Measurements from ENCODE around the gene RNF146. TPM values are rescaled to one million over a fixed set of nuclear protein-coding genes. Genes with fewer than 3 reads are reported as not detected.

Gene RNF146
- polyA plus RNA-seq, 4 donors, result 15.1 to 42.1 (median 23.5) TPM

DNA sequence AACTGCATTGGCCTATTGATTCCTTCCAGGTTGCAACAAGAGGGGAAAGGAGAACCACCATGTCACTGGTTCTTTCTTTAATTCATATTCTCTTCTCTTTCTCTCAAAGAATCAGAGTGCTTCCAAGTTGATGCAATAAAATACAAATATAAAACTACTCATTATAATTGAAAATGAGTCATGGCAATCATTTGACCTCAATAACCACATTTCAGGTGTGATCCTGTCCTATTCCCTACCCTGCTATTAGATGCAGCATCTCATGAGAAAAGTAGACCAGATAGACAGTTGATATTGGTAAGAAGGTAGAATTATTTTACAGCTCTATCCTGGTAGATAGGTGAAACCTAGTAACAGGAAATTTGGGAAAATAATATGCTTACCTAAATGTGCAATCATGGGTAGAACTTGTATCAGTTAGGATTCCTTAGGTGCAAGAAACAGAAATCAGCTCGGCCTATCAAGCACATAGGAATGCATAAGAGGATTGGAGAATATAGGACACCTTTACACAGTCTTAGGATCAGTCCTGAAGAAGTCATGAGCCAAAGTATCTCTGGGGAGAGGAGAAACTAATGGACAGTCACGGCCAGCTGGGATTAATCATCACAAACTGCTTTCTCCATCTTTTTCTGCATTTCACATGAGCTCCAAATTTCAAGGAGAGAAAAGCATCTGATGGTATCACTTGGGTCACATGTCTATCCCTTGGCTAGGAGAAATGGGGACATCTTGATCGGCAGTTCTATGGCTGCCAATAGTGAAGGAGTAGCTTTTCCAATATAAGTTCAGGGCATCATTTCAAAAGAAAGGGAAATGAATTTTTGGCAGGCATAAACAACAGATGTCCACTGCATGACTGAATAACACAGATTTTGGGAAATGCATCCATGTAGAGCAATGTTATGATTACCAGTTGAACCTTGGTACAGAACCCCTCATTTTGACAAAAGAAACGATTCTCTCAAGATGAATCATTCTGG is 19.3 kb upstream of the RNF146 start:
- 57 to 69% (median 65%) methylated on average over 4 of the region's 4 CpGs for WGBS, 3 donors
- no peaks in the 10 kb centered on the region for H3K4me1 ChIP-seq (ENCODE audit: control insufficient read depth in 3 of 3, insufficient read depth in 2 of 3, low read depth in 1 of 3, low read length in 2 of 3)
- no peak for FAIRE-seq
- H3K36me3 ChIP-seq (ENCODE audit: control insufficient read depth in 3 of 3, insufficient read depth in 2 of 3, low read depth in 1 of 3, low read length in 3 of 3), result no peaks in the 10 kb centered on the region
- DNase-seq, result no peak
- H3K9me3 ChIP-seq (ENCODE audit: control insufficient read depth in 2 of 2, insufficient read depth in 1 of 2, low read depth in 1 of 2, low read length in 1 of 2), result no peaks in the 10 kb centered on the region
- H3K4me3 ChIP-seq (ENCODE audit: low read depth in 1 of 3, low read length in 3 of 3), result no peak overlapping the region
- H3K27ac ChIP-seq (ENCODE audit: low read depth in 1 of 3, low read length in 2 of 3), result no peak overlapping the region
- H3K27me3 ChIP-seq (ENCODE audit: control insufficient read depth in 3 of 3, insufficient read depth in 3 of 3, low read length in 3 of 3), result no peaks in the 10 kb centered on the region

GRCh38 chr6:127249621-127250020 is 17.0 kb upstream of the RNF146 start:
- WGBS, 3 donors, result 93 to 100% (median 96%) methylated on average over 1 of the region's 1 CpG
- no peak overlapping the region for H3K4me3 ChIP-seq (ENCODE audit: low read depth in 1 of 3, low read length in 3 of 3)
- DNase-seq (no peak), FAIRE-seq (no peak)
- no peaks in the 10 kb centered on the region for H3K27me3 ChIP-seq (ENCODE audit: control insufficient read depth in 3 of 3, insufficient read depth in 3 of 3, low read length in 3 of 3)
- no peaks in the 10 kb centered on the region for H3K36me3 ChIP-seq (ENCODE audit: control insufficient read depth in 3 of 3, insufficient read depth in 2 of 3, low read depth in 1 of 3, low read length in 3 of 3)
- H3K9me3 ChIP-seq (ENCODE audit: control insufficient read depth in 2 of 2, insufficient read depth in 1 of 2, low read depth in 1 of 2, low read length in 1 of 2), result no peaks in the 10 kb centered on the region
- H3K27ac ChIP-seq (ENCODE audit: low read depth in 1 of 3, low read length in 2 of 3), result no peak overlapping the region
- H3K4me1 ChIP-seq (ENCODE audit: control insufficient read depth in 3 of 3, insufficient read depth in 2 of 3, low read depth in 1 of 3, low read length in 2 of 3), result no peaks in the 10 kb centered on the region

DNA sequence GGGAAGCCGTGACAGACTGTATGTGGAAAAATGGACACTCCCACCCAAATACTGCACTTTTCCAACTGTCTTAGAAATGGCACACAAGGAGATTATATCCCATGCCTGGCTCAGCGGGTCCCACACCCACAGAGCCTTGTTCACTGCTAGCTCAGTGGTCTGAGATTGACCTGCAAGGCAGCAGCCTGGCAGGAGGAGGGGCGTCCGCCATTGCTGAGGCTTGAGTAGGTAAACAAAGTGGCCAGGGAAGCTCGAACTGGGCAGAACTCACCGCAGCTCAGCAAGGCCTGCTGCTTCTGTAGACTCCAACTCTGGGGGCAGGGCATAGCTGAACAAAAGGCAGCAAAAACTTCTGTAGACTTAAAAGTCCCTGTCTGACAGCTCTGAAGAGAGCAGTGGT is 11.4 kb upstream of the RNF146 start:
- WGBS, 3 donors, result 85 to 92% (median 89%) methylated on average over 6 of the region's 6 CpGs
- no peak for FAIRE-seq

GRCh38 chr6:127262896-127263295 is 3.8 kb upstream of the RNF146 start:
- WGBS, 3 donors, result 80 to 91% (median 81%) methylated on average over 1 of the region's 1 CpG
- Histone ChIP-seq H3K9me3 (ENCODE audit: control insufficient read depth in 2 of 2, insufficient read depth in 1 of 2, low read depth in 1 of 2, low read length in 1 of 2) (no peaks in the 10 kb centered on the region), H3K4me1 (ENCODE audit: control insufficient read depth in 3 of 3, insufficient read depth in 2 of 3, low read depth in 1 of 3, low read length in 2 of 3) (no peaks in the 10 kb centered on the region), H3K4me3 (ENCODE audit: low read depth in 1 of 3, low read length in 3 of 3) (no peak overlapping the region), H3K36me3 (ENCODE audit: control insufficient read depth in 3 of 3, insufficient read depth in 2 of 3, low read depth in 1 of 3, low read length in 3 of 3) (no peaks in the 10 kb centered on the region), H3K27me3 (ENCODE audit: control insufficient read depth in 3 of 3, insufficient read depth in 3 of 3, low read length in 3 of 3) (peaks cover 0 to 2% (median 0%) of the 10 kb centered on the region in 3 donors), H3K27ac (ENCODE audit: low read depth in 1 of 3, low read length in 2 of 3) (no peak overlapping the region)
- FAIRE-seq (no peak), DNase-seq (no peak)

More for the DNA sequence above, 11.4 kb upstream of the RNF146 start:
- Histone ChIP-seq H3K9me3 (ENCODE audit: control insufficient read depth in 2 of 2, insufficient read depth in 1 of 2, low read depth in 1 of 2, low read length in 1 of 2) (no peaks in the 10 kb centered on the region), H3K4me1 (ENCODE audit: control insufficient read depth in 3 of 3, insufficient read depth in 2 of 3, low read depth in 1 of 3, low read length in 2 of 3) (no peaks in the 10 kb centered on the region), H3K36me3 (ENCODE audit: control insufficient read depth in 3 of 3, insufficient read depth in 2 of 3, low read depth in 1 of 3, low read length in 3 of 3) (no peaks in the 10 kb centered on the region), H3K27ac (ENCODE audit: low read depth in 1 of 3, low read length in 2 of 3) (no peak overlapping the region), H3K4me3 (ENCODE audit: low read depth in 1 of 3, low read length in 3 of 3) (no peak overlapping the region), H3K27me3 (ENCODE audit: control insufficient read depth in 3 of 3, insufficient read depth in 3 of 3, low read length in 3 of 3) (no peaks in the 10 kb centered on the region)
- no peak for DNase-seq

- Histone ChIP-seq H3K27ac (ENCODE audit: low read depth in 1 of 3, low read length in 2 of 3) (no peak overlapping the region), H3K4me3 (ENCODE audit: low read depth in 1 of 3, low read length in 3 of 3) (no peak overlapping the region), H3K36me3 (ENCODE audit: control insufficient read depth in 3 of 3, insufficient read depth in 2 of 3, low read depth in 1 of 3, low read length in 3 of 3) (no peaks in the 10 kb centered on the region), H3K9me3 (ENCODE audit: control insufficient read depth in 2 of 2, insufficient read depth in 1 of 2, low read depth in 1 of 2, low read length in 1 of 2) (no peaks in the 10 kb centered on the region), H3K27me3 (ENCODE audit: control insufficient read depth in 3 of 3, insufficient read depth in 3 of 3, low read length in 3 of 3) (peaks cover 0 to 2% (median 0%) of the 10 kb centered on the region in 3 donors), H3K4me1 (ENCODE audit: control insufficient read depth in 3 of 3, insufficient read depth in 2 of 3, low read depth in 1 of 3, low read length in 2 of 3) (no peaks in the 10 kb centered on the region)
- DNase-seq (no peak), FAIRE-seq (no peak)
- WGBS, 3 donors, result 62 to 68% (median 68%) methylated on average over 4 of the region's 4 CpGs
Measured at GRCh38 chr6:127263481-127263880, 3.2 kb upstream of the RNF146 start.

- H3K27me3 ChIP-seq (ENCODE audit: control insufficient read depth in 3 of 3, insufficient read depth in 3 of 3, low read length in 3 of 3), result peaks cover 0 to 2% (median 0%) of the 10 kb centered on the region in 3 donors
- H3K4me1 ChIP-seq (ENCODE audit: control insufficient read depth in 3 of 3, insufficient read depth in 2 of 3, low read depth in 1 of 3, low read length in 2 of 3), result peaks cover 0 to 5% (median 0%) of the 10 kb centered on the region in 3 donors
- no peak for FAIRE-seq
- peak; percentile 49 to 89 for DNase-seq
- no peaks in the 10 kb centered on the region for H3K9me3 ChIP-seq (ENCODE audit: control insufficient read depth in 2 of 2, insufficient read depth in 1 of 2, low read depth in 1 of 2, low read length in 1 of 2)
- H3K27ac ChIP-seq (ENCODE audit: low read depth in 1 of 3, low read length in 2 of 3), result peak overlapping the region; percentile 94 to 100 (median 99)
- WGBS, 3 donors, result 0 to 1% (median 0%) methylated on average over 51 to 64 of the region's 64 CpGs
- no peaks in the 10 kb centered on the region for H3K36me3 ChIP-seq (ENCODE audit: control insufficient read depth in 3 of 3, insufficient read depth in 2 of 3, low read depth in 1 of 3, low read length in 3 of 3)
- H3K4me3 ChIP-seq (ENCODE audit: low read depth in 1 of 3, low read length in 3 of 3), result peak overlapping the region; percentile 83 to 94 (median 88)
Measured at GRCh38 chr6:127266892-127267645, 405 bp downstream of the RNF146 start.

GRCh38 chr6:127267646-127268625 is 1.3 kb downstream of the RNF146 start:
- Histone ChIP-seq H3K9me3 (ENCODE audit: control insufficient read depth in 2 of 2, insufficient read depth in 1 of 2, low read depth in 1 of 2, low read length in 1 of 2) (no peaks in the 10 kb centered on the region), H3K36me3 (ENCODE audit: control insufficient read depth in 3 of 3, insufficient read depth in 2 of 3, low read depth in 1 of 3, low read length in 3 of 3) (no peaks in the 10 kb centered on the region), H3K4me3 (ENCODE audit: low read depth in 1 of 3, low read length in 3 of 3) (peak overlapping the region; percentile 83 to 94 (median 88)), H3K27ac (ENCODE audit: low read depth in 1 of 3, low read length in 2 of 3) (peak overlapping the region; percentile 94 to 100 (median 99)), H3K27me3 (ENCODE audit: control insufficient read depth in 3 of 3, insufficient read depth in 3 of 3, low read length in 3 of 3) (peaks cover 0 to under 1% (median 0%) of the 10 kb centered on the region in 3 donors), H3K4me1 (ENCODE audit: control insufficient read depth in 3 of 3, insufficient read depth in 2 of 3, low read depth in 1 of 3, low read length in 2 of 3) (peaks cover 0 to 5% (median 0%) of the 10 kb centered on the region in 3 donors)
- DNase-seq, result peak in 1 of 2 donors; percentile 44
- WGBS, 3 donors, result 2% methylated on average over 16 of the region's 16 CpGs
- FAIRE-seq, result no peak
